H1 (cell line): ENCODE results near the gene ZNF277. TPM values are rescaled to one million over a fixed set of nuclear protein-coding genes. Genes with fewer than 3 reads are reported as not detected.

Experiments
- CTCF ChIA-PET: fragments of 300-600 bp; sonication (Branson Sonifier 250); formaldehyde crosslinking; loops from one replicate; lab custom pipeline; 2021; ENCODE audit not compliant: partially characterized antibody; lab: Charles Lee
- POLR2A ChIA-PET: fragments of 300-600 bp; sonication (Branson Sonifier 250); formaldehyde crosslinking; loops from one replicate; lab custom pipeline; 2021; ENCODE audit warnings: inconsistent platforms; ENCODE audit not compliant: partially characterized antibody; lab: Charles Lee
- DNase-seq, 2 experiments: peaks; one replicate each; pipeline versions ENCODE4 v3.0.0 to v3.0.0-alpha.2; 2010 to 2022; ENCODE audit warnings: low spot score in 2 of 2, low read depth in 1 of 2, mixed read lengths in 1 of 2
- FAIRE-seq: peaks from 2 replicates; lab custom pipeline; 2011; peaks lifted over from hg19 to GRCh38; lab: Jason Lieb, UNC
- H2AFZ ChIP-seq: 2 replicates; pipeline ENCODE4 v1.8.1; 2012; ENCODE audit warnings: low read length, inconsistent platforms
- H2AK5ac ChIP-seq: 2 replicates; pipeline ENCODE4 v1.6.1; 2013; ENCODE audit warnings: low read depth, low read length
- H2BK120ac ChIP-seq: replicated peaks from 2 replicates; pipeline ENCODE3; 2013; ENCODE audit warnings: low read depth, low read length, inconsistent platforms
- H2BK12ac ChIP-seq: 2 replicates; pipeline ENCODE4 v1.6.1; 2013; ENCODE audit warnings: low read depth, low read length
- H2BK15ac ChIP-seq: 2 replicates; pipeline ENCODE4 v1.6.1; 2013; ENCODE audit warnings: low read length
- H2BK20ac ChIP-seq: 2 replicates; pipeline ENCODE4 v1.6.1; 2013; ENCODE audit warnings: low read length
- H2BK5ac ChIP-seq: 2 replicates; pipeline ENCODE4 v1.6.1; 2013; ENCODE audit warnings: low read depth, low read length
- H3K14ac ChIP-seq: 2 replicates; pipeline ENCODE4 v1.6.1; 2013; ENCODE audit warnings: inconsistent platforms; ENCODE audit not compliant: insufficient read length
- H3K18ac ChIP-seq: 2 replicates; pipeline ENCODE4 v1.6.1; 2013; ENCODE audit warnings: low read length; ENCODE audit errors: extremely low read depth
- H3K23ac ChIP-seq: 2 replicates; pipeline ENCODE4 v1.6.1; 2013; ENCODE audit warnings: inconsistent platforms; ENCODE audit not compliant: insufficient read length
- H3K23me2 ChIP-seq: 2 replicates; pipeline ENCODE4 v1.6.1; 2013; ENCODE audit warnings: low read depth, low read length
- H3K27ac ChIP-seq: 2 replicates; pipeline ENCODE4 v1.6.1; 2011; ENCODE audit warnings: low read depth, low read length, inconsistent platforms
- H3K27me3 ChIP-seq, 4 experiments: replicated peaks in 1 of 4; 1 replicate in 1 of 4; 2 replicates in 3 of 4; pipeline versions ENCODE4 v1.6.1 to v1.8.1; 2011 to 2013; ENCODE audit warnings: low read length in 3 of 4, mild to moderate bottlenecking in 3 of 4, inconsistent platforms in 2 of 4, mixed read lengths in 2 of 4, moderate library complexity in 1 of 4; ENCODE audit not compliant: control insufficient read depth in 3 of 4, insufficient read depth in 3 of 4; ENCODE audit errors: extremely low read depth in 1 of 4
- H3K36me3 ChIP-seq, 4 experiments: 2 replicates each; pipeline versions ENCODE4 v1.6.1 to v1.8.1; 2011 to 2013; ENCODE audit warnings: mild to moderate bottlenecking in 4 of 4, low read length in 3 of 4, moderate library complexity in 2 of 4, control low read depth in 1 of 4, inconsistent platforms in 1 of 4; ENCODE audit not compliant: insufficient read depth in 4 of 4, control insufficient read depth in 2 of 4
- H3K4ac ChIP-seq: replicated peaks from 2 replicates; pipeline ENCODE3; 2013; ENCODE audit warnings: low read length, low read depth, mixed read lengths, inconsistent platforms; ENCODE audit not compliant: insufficient read length
- H3K4me1 ChIP-seq, 4 experiments: replicated peaks in 1 of 4; 1 replicate in 1 of 4; 2 replicates in 3 of 4; pipeline versions ENCODE4 v1.6.1 to v1.8.1; 2011 to 2013; ENCODE audit warnings: low read length in 3 of 4, inconsistent platforms in 2 of 4, mixed read lengths in 1 of 4; ENCODE audit not compliant: insufficient read depth in 4 of 4, control insufficient read depth in 3 of 4
- H3K4me2 ChIP-seq, 2 experiments: 2 replicates each; pipeline versions ENCODE4 v1.6.1 to v1.8.1; 2011 to 2013; ENCODE audit warnings: low read depth in 2 of 2, low read length in 2 of 2, control low read depth in 1 of 2, inconsistent platforms in 1 of 2, mild to moderate bottlenecking in 1 of 2; ENCODE audit not compliant: insufficient read depth in 1 of 2
- H3K4me3 ChIP-seq, 4 experiments: fragments of 200-600, 300-600 bp in 1 of 4; sonication (generic), shearing (Covaris generic), sonication (Bioruptor Twin) in 1 of 4; 2 replicates each; pipeline versions ENCODE4 v1.5.1 to v1.8.1; 2011 to 2016; ENCODE audit warnings: low read length in 4 of 4, low read depth in 3 of 4, control low read depth in 2 of 4, inconsistent platforms in 2 of 4, mild to moderate bottlenecking in 2 of 4, mixed read lengths in 1 of 4, moderate library complexity in 1 of 4; ENCODE audit not compliant: insufficient read depth in 2 of 4; ENCODE audit errors: extremely low read depth in 1 of 4
- H3K56ac ChIP-seq: replicated peaks from 2 replicates; pipeline ENCODE3; 2013; ENCODE audit warnings: low read depth, mild to moderate bottlenecking, mixed read lengths, low read length, inconsistent platforms; ENCODE audit not compliant: insufficient read length
- H3K79me1 ChIP-seq: 2 replicates; pipeline ENCODE4 v1.6.1; 2013; ENCODE audit warnings: low read depth, low read length, control low read depth
- H3K79me2 ChIP-seq, 2 experiments: 2 replicates each; pipeline versions ENCODE4 v1.6.1 to v1.8.1; 2012 to 2013; ENCODE audit warnings: low read length in 2 of 2, mild to moderate bottlenecking in 2 of 2, inconsistent platforms in 1 of 2; ENCODE audit not compliant: insufficient read depth in 2 of 2, control insufficient read depth in 1 of 2
- H3K9ac ChIP-seq, 4 experiments: replicated peaks in 1 of 4; 1 replicate in 1 of 4; 2 replicates in 3 of 4; pipeline versions ENCODE4 v1.6.1 to v1.8.1; 2011 to 2013; ENCODE audit warnings: low read depth in 3 of 4, low read length in 3 of 4, control low read depth in 2 of 4, mild to moderate bottlenecking in 2 of 4, moderate library complexity in 2 of 4, inconsistent platforms in 1 of 4; ENCODE audit errors: extremely low read depth in 1 of 4
- H3K9me3 ChIP-seq, 2 experiments: 2 replicates each; pipeline versions ENCODE4 v1.6.1 to v1.8.1; 2012 to 2013; ENCODE audit warnings: mild to moderate bottlenecking in 2 of 2, moderate library complexity in 2 of 2, control low read depth in 1 of 2, inconsistent platforms in 1 of 2, low read depth in 1 of 2, low read length in 1 of 2, mixed read lengths in 1 of 2; ENCODE audit not compliant: insufficient read depth in 2 of 2
- H4K20me1 ChIP-seq, 2 experiments: replicated peaks in 1 of 2; 2 replicates each; pipeline versions ENCODE3 to v1.8.1; 2011 to 2013; ENCODE audit warnings: inconsistent platforms in 2 of 2, low read length in 2 of 2, mild to moderate bottlenecking in 1 of 2; ENCODE audit not compliant: insufficient read depth in 2 of 2, control insufficient read depth in 1 of 2
- H4K5ac ChIP-seq: 2 replicates; pipeline ENCODE4 v1.6.1; 2013; ENCODE audit warnings: low read length, low read depth, mixed read lengths, inconsistent platforms; ENCODE audit not compliant: insufficient read length
- H4K8ac ChIP-seq: 2 replicates; pipeline ENCODE4 v1.8.0; 2013; ENCODE audit warnings: mild to moderate bottlenecking, moderate library complexity, low read length, inconsistent platforms; ENCODE audit not compliant: insufficient read depth; ENCODE audit errors: extremely low read depth
- H4K91ac ChIP-seq: replicated peaks from 2 replicates; pipeline ENCODE3; 2013; ENCODE audit warnings: low read length, mixed read lengths, inconsistent platforms; ENCODE audit not compliant: insufficient read length
- BRCA1 ChIP-seq: IDR thresholded peaks from 2 replicates; pipeline ENCODE4 v1.6.1; 2012; ENCODE audit warnings: low read depth, low read length, improper control_type of control experiment
- POLR2A ChIP-seq, 2 experiments: IDR thresholded peaks; 1 replicate in 1 of 2; 2 replicates in 1 of 2; pipeline ENCODE4 v1.6.1; 2011; ENCODE audit warnings: low read depth in 2 of 2, low read length in 2 of 2, mild to moderate bottlenecking in 2 of 2; ENCODE audit errors: control extremely low read depth in 1 of 2
- WGBS, 2 experiments: shearing (Covaris generic) in 1 of 2; methylation state at CpG; one replicate each; pipeline versions ENCODE4 v1.1.6 to v1.1.7; 2013 to 2015; ENCODE audit warnings: low lambda C conversion rate in 2 of 2, mixed read lengths in 2 of 2, inconsistent platforms in 1 of 2, low coverage in 1 of 2, missing lambda C conversion rate in 1 of 2; ENCODE audit not compliant: insufficient replicate concordance in 2 of 2, insufficient coverage in 1 of 2, insufficient read length in 1 of 2; ENCODE audit errors: extremely low coverage in 1 of 2, missing lambda C conversion rate in 1 of 2; 5-methylcytosine and 5-hydroxymethylcytosine counted together
- polyA plus RNA-seq, 7 experiments: library from polyadenylated mRNA; depleted of rRNA in 3 of 7; stranded (reverse) in 5 of 7; unstranded in 2 of 7; fragments of >200 nt in 5 of 7; fragments of 200-250 nt in 2 of 7; gene quantifications; 1 replicate in 5 of 7; 2 replicates in 1 of 7; 4 replicates in 1 of 7; pipeline versions ENCODE4 v1.2.1 to v1.2.3, GENCODE V29; 2011 to 2013; ENCODE audit warnings: missing spikeins in 2 of 7, mixed read lengths in 2 of 7
- total RNA-seq: library from RNA; stranded (reverse); fragmentation: NEBNext Ultra II Directional; extraction: Animal tissue kit (Norgen Biotek cat#: 25700); gene quantifications from 2 replicates; pipeline ENCODE4 v1.2.1, GENCODE V29; 2021

The ZNF277 gene
- total and polyA plus RNA-seq, 2 of the 8 experiments (the other 6 are each of a cell fraction or from before 2014, with no cell fraction given) = 5.1 to 21.7 TPM

GRCh38 chr7:112336261-112336660 lies 129.8 kb downstream of the ZNF277 start:
- H2BK120ac ChIP-seq = no peak overlapping the region
- POLR2A ChIA-PET = no interaction called here

More at GRCh38 chr7:112336261-112336660, 129.8 kb downstream of the ZNF277 start:
- FAIRE-seq (no peak), DNase-seq (no peak)
- peaks cover 3 to 15% (median 10%) of the 10 kb centered on the region in 4 experiments; a peak in 3 of 7 replicates for H3K4me1 ChIP-seq
- H3K9me3 ChIP-seq = no peaks in the 10 kb centered on the region
- WGBS, 2 experiments = 90% methylated on average over 2 of the region's 2 CpGs; no CpG with 5 or more reads in 1 of the 2 experiments
- no peak overlapping the region for H3K4ac ChIP-seq
- no peak overlapping the region for H3K4me2 ChIP-seq
- H3K9ac ChIP-seq = no peak overlapping the region
- H2BK12ac ChIP-seq = no peak overlapping the region
- no peak overlapping the region for H2AK5ac ChIP-seq
- H3K79me2 ChIP-seq = no peaks in the 10 kb centered on the region
- no peaks in the 10 kb centered on the region for H3K79me1 ChIP-seq
- H3K36me3 ChIP-seq = peaks cover 0 to 11% (median 4%) of the 10 kb centered on the region in 4 experiments; a peak in 5 of 8 replicates
- TF ChIP-seq POLR2A (IDR thresholded peaks at IDR 0.05; ENCODE audit: control extremely low read depth in 1 of 2, low read depth in 2 of 2, low read length in 2 of 2) (no peak), BRCA1 (no peak)
- H2BK15ac ChIP-seq = no peak overlapping the region
- CTCF ChIA-PET = no interaction called here
- no peak overlapping the region for H3K18ac ChIP-seq
- no peak overlapping the region for H3K23ac ChIP-seq
- H3K56ac ChIP-seq = no peak overlapping the region
- H4K91ac ChIP-seq = no peak overlapping the region
- no peak overlapping the region for H2BK5ac ChIP-seq
- H3K27ac ChIP-seq = no peak overlapping the region
- no peak overlapping the region for H2BK20ac ChIP-seq
- no peak overlapping the region for H4K8ac ChIP-seq
- H2AFZ ChIP-seq = no peak overlapping the region
- H4K5ac ChIP-seq = no peak overlapping the region
- H3K27me3 ChIP-seq = no peaks in the 10 kb centered on the region
- H3K14ac ChIP-seq = no peak overlapping the region
- H3K23me2 ChIP-seq = no peaks in the 10 kb centered on the region
- no peaks in the 10 kb centered on the region for H4K20me1 ChIP-seq
- H3K4me3 ChIP-seq = no peak overlapping the region
